K562 (cell line): Measurements from ENCODE around the gene EFCAB8. TPM values are rescaled to one million over a fixed set of nuclear protein-coding genes. Genes with fewer than 3 reads are reported as not detected.

Experiments
- ASH1L ChIP-seq: fragments of 450-650 bp; IDR thresholded peaks from 2 replicates; pipeline ENCODE4 v1.6.1; 2018; ENCODE audit warnings: borderline replicate concordance, mild to moderate bottlenecking, low read depth; ENCODE audit not compliant: partially characterized antibody
- BRCA1 ChIP-seq, 2 experiments: fragments of 450-650 bp in 1 of 2; sonication (generic) in 1 of 2; formaldehyde crosslinking in 1 of 2; IDR thresholded peaks; 2 replicates each; pipeline versions ENCODE4 v1.5.0 to v1.6.1; 2017 to 2020; ENCODE audit warnings: mild to moderate bottlenecking in 1 of 2, missing genetic modification reagents in 1 of 2
- CBFA2T2 ChIP-seq: fragments of 450-650 bp; conservative IDR thresholded peaks from 2 replicates; pipeline ENCODE4 v1.6.1; 2017; ENCODE audit warnings: mild to moderate bottlenecking
- DACH1 ChIP-seq: fragments of 450-650 bp; IDR thresholded peaks from 2 replicates; pipeline ENCODE4 v1.6.1; 2018; ENCODE audit not compliant: partially characterized antibody
- FUS ChIP-seq: fragments of 200-400 bp; formaldehyde crosslinking; optimal IDR thresholded peaks from 2 replicates; pipeline ENCODE3; 2017; ENCODE audit warnings: low read depth, low read length
- GTF2A2 ChIP-seq: IDR thresholded peaks from 2 replicates; pipeline ENCODE4 v1.6.1; 2016; ENCODE audit warnings: mild to moderate bottlenecking, missing genetic modification characterization, missing compliant biosample characterization
- IFI16 ChIP-seq: fragments of 250-450 bp; sonication (Bioruptor Pico); IDR thresholded peaks from 2 replicates; pipeline ENCODE4 v2.1.2; 2022; ENCODE audit warnings: mild to moderate bottlenecking, inconsistent platforms
- KAT7 ChIP-seq: sonication (generic); formaldehyde crosslinking; IDR thresholded peaks from 2 replicates; pipeline ENCODE4 v1.8.0; 2022; ENCODE audit warnings: missing genetic modification reagents, mild to moderate bottlenecking, borderline replicate concordance
- KDM1A ChIP-seq, 2 experiments: fragments of 450-650 bp; IDR thresholded peaks; 2 replicates each; pipeline ENCODE4 v1.6.1; 2016; ENCODE audit warnings: mild to moderate bottlenecking in 2 of 2
- MYBL2 ChIP-seq, 2 experiments: fragments of 450-650 bp in 1 of 2; sonication (generic) in 1 of 2; formaldehyde crosslinking in 1 of 2; IDR thresholded peaks; 2 replicates each; pipeline versions ENCODE4 v1.6.1 to v1.8.1; 2017 to 2022; ENCODE audit warnings: borderline replicate concordance in 1 of 2, inconsistent platforms in 1 of 2, low read depth in 1 of 2, mild to moderate bottlenecking in 1 of 2, missing genetic modification reagents in 1 of 2, moderate library complexity in 1 of 2
- PML ChIP-seq: IDR thresholded peaks from 2 replicates; pipeline ENCODE4 v1.6.1; 2012; ENCODE audit warnings: low read length, inconsistent platforms
- RHOXF2B ChIP-seq: fragments of 250-450 bp; sonication (Bioruptor Pico); conservative IDR thresholded peaks from 2 replicates; pipeline ENCODE4 v1.5.1; 2021
- ZNF12 ChIP-seq: sonication (generic); formaldehyde crosslinking; IDR thresholded peaks from 2 replicates; pipeline ENCODE4 v1.4.0; 2020; ENCODE audit warnings: mild to moderate bottlenecking, missing genetic modification reagents
- ZNF146 ChIP-seq: IDR thresholded peaks from one replicate; pipeline ENCODE4 v1.6.1; 2018; ENCODE audit warnings: missing compliant biosample characterization; ENCODE audit not compliant: unreplicated experiment
- ZNF717 ChIP-seq: fragments of 250-450 bp; sonication (Bioruptor Pico); IDR thresholded peaks from 2 replicates; pipeline ENCODE4 v1.5.0; 2021
- ZNF764 ChIP-seq: fragments of 250-450 bp; sonication (Bioruptor Pico); IDR thresholded peaks from 2 replicates; pipeline ENCODE4 v1.4.0; 2020; ENCODE audit warnings: low read depth, mild to moderate bottlenecking, moderate library complexity
- polyA plus RNA-seq, 8 experiments: library from polyadenylated mRNA; depleted of rRNA in 4 of 8; stranded (reverse) in 5 of 8; unstranded in 3 of 8; fragments of >200 nt; fragmentation: Nextera tagmentation in 2 of 8; fragmentation: Illumina TruSeq in 1 of 8; extraction: Ambion mirVana in 2 of 8; extraction: Trizol in 1 of 8; gene quantifications; 2 replicates each; pipeline versions ENCODE4 v1.2.1 to v1.2.3, GENCODE V29; 2011 to 2014; ENCODE audit warnings: inconsistent platforms in 1 of 8, missing spikeins in 1 of 8
- total RNA-seq, 7 experiments: library from RNA; depleted of rRNA in 6 of 7; stranded (reverse); fragments of >200 nt in 6 of 7; fragmentation: Illumina TruSeq in 2 of 7; extraction: Trizol in 2 of 7; gene quantifications; 2 replicates each; pipeline versions ENCODE4 v1.2.1 to v1.2.3, GENCODE V29; 2011 to 2021; ENCODE audit warnings: low replicate concordance in 1 of 7
- TF ChIP-seq, protein P1 (sequence below), 2 experiments: fragments of 450-650 bp; conservative IDR thresholded peaks; 2 replicates each; pipeline ENCODE4 v1.6.1; 2017; ENCODE audit warnings: mild to moderate bottlenecking in 2 of 2, moderate library complexity in 2 of 2
- TF ChIP-seq, protein P2 (sequence below): fragments of 250-450 bp; sonication (Bioruptor Pico); IDR thresholded peaks from 2 replicates; pipeline ENCODE4 v1.6.1; 2021; ENCODE audit warnings: mild to moderate bottlenecking
- TF ChIP-seq, protein P3 (sequence below): IDR thresholded peaks from 2 replicates; pipeline ENCODE4 v1.6.1; 2011; ENCODE audit warnings: borderline replicate concordance, low read depth, mild to moderate bottlenecking, moderate library complexity, low read length; ENCODE audit not compliant: insufficient read depth, poor library complexity, severe bottlenecking
- TF ChIP-seq, protein P4 (sequence below): fragments of 450-650 bp; formaldehyde crosslinking; IDR thresholded peaks from 2 replicates; pipeline ENCODE4 v1.4.0; 2020; ENCODE audit warnings: mild to moderate bottlenecking, moderate library complexity
- TF ChIP-seq, protein P5 (sequence below), 2 experiments: fragments of 450-650 bp; IDR thresholded peaks; 2 replicates each; pipeline ENCODE4 v1.6.1; 2016

Gene EFCAB8
- total and polyA plus RNA-seq, 9 of the 15 experiments (the other 6 are each of a cell fraction or from before 2014, with no cell fraction given) = 0.03 to 0.18 (median 0.11) TPM; not detected in 6

DNA sequence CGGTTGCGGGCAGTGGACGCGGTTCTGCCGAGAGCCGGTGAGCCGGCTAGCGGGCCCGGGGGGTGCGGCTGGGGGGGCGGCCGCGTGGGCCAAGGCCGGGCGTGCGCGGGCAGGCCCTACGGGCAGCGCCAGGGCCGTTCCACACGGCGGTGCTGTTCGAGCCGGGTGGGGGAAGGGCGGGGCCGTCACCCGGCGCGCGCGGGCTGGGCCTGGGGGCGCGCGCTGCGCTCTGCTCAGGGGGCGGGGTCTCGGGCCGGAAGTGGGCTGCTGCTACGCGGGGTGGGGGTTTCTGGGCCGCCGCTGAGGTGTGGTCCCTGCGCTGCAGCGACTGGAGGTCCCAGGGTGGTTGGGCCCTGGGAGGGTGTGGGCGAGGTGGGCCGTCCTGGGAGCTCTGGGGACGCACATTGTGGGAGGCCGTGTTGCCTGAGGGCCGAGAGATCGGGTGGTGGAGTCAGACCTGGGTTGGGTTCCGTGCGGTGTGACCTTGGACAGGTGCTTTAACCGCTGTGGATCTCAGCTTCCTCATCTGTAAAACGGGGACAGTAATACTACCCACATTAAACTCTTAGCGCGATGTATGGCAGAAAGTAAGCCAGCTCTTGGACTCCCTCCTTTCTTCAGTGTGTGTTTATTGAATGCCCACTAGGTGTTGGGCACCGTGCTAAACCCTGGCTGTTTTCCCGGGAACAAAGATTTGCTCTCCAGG, 38.6 kb upstream of the EFCAB8 start (continued):
- TF ChIP-seq, protein P1, sequence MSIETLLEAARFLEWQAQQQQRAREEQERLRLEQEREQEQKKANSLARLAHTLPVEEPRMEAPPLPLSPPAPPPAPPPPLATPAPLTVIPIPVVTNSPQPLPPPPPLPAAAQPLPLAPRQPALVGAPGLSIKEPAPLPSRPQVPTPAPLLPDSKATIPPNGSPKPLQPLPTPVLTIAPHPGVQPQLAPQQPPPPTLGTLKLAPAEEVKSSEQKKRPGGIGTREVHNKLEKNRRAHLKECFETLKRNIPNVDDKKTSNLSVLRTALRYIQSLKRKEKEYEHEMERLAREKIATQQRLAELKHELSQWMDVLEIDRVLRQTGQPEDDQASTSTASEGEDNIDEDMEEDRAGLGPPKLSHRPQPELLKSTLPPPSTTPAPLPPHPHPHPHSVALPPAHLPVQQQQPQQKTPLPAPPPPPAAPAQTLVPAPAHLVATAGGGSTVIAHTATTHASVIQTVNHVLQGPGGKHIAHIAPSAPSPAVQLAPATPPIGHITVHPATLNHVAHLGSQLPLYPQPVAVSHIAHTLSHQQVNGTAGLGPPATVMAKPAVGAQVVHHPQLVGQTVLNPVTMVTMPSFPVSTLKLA (conservative IDR thresholded peaks at IDR 0.05) = peak in 1 of 2 experiments; percentile 36; a peak in 1 of 4 replicates
- TF ChIP-seq ZNF764 = no peak
- TF ChIP-seq, protein P2, sequence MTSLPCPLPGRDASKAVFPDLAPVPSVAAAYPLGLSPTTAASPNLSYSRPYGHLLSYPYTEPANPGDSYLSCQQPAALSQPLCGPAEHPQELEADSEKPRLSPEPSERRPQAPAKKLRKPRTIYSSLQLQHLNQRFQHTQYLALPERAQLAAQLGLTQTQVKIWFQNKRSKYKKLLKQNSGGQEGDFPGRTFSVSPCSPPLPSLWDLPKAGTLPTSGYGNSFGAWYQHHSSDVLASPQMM (CRISPR knock-in tag) = no peak
- TF ChIP-seq, protein P3, sequence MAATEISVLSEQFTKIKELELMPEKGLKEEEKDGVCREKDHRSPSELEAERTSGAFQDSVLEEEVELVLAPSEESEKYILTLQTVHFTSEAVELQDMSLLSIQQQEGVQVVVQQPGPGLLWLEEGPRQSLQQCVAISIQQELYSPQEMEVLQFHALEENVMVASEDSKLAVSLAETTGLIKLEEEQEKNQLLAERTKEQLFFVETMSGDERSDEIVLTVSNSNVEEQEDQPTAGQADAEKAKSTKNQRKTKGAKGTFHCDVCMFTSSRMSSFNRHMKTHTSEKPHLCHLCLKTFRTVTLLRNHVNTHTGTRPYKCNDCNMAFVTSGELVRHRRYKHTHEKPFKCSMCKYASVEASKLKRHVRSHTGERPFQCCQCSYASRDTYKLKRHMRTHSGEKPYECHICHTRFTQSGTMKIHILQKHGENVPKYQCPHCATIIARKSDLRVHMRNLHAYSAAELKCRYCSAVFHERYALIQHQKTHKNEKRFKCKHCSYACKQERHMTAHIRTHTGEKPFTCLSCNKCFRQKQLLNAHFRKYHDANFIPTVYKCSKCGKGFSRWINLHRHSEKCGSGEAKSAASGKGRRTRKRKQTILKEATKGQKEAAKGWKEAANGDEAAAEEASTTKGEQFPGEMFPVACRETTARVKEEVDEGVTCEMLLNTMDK = peak; percentile 94
- no peak for TF ChIP-seq IFI16 (CRISPR knock-in tag)
- TF ChIP-seq ZNF12 = no peak
- TF ChIP-seq FUS = no peak
- TF ChIP-seq PML = no peak
- TF ChIP-seq, protein P4, sequence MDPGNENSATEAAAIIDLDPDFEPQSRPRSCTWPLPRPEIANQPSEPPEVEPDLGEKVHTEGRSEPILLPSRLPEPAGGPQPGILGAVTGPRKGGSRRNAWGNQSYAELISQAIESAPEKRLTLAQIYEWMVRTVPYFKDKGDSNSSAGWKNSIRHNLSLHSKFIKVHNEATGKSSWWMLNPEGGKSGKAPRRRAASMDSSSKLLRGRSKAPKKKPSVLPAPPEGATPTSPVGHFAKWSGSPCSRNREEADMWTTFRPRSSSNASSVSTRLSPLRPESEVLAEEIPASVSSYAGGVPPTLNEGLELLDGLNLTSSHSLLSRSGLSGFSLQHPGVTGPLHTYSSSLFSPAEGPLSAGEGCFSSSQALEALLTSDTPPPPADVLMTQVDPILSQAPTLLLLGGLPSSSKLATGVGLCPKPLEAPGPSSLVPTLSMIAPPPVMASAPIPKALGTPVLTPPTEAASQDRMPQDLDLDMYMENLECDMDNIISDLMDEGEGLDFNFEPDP (CRISPR knock-in tag) = no peak
- no peak for TF ChIP-seq CBFA2T2
- TF ChIP-seq RHOXF2B = no peak
- no peak for TF ChIP-seq GTF2A2 (tag)
- TF ChIP-seq ZNF717 = no peak
- no peak for TF ChIP-seq KDM1A (IDR thresholded peaks at IDR 0.05)
- no peak for TF ChIP-seq ASH1L
- TF ChIP-seq ZNF146 = no peak
- TF ChIP-seq, protein P5, sequence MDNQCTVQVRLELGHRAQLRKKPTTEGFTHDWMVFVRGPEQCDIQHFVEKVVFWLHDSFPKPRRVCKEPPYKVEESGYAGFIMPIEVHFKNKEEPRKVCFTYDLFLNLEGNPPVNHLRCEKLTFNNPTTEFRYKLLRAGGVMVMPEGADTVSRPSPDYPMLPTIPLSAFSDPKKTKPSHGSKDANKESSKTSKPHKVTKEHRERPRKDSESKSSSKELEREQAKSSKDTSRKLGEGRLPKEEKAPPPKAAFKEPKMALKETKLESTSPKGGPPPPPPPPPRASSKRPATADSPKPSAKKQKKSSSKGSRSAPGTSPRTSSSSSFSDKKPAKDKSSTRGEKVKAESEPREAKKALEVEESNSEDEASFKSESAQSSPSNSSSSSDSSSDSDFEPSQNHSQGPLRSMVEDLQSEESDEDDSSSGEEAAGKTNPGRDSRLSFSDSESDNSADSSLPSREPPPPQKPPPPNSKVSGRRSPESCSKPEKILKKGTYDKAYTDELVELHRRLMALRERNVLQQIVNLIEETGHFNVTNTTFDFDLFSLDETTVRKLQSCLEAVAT (IDR thresholded peaks at IDR 0.05) = no peak
- no peak for TF ChIP-seq MYBL2 (IDR thresholded peaks at IDR 0.05; ENCODE audit: low read depth)
- no peak for TF ChIP-seq MYBL2 (CRISPR knock-in tag; IDR thresholded peaks at IDR 0.05; ENCODE audit: borderline replicate concordance)
- no peak for TF ChIP-seq DACH1
- TF ChIP-seq KAT7 (CRISPR knock-in tag) = no peak; the same call in 1 of the 2 replicates
- TF ChIP-seq BRCA1 (IDR thresholded peaks at IDR 0.05) = no peak
- no peak for TF ChIP-seq BRCA1 (CRISPR knock-in tag; IDR thresholded peaks at IDR 0.05)
